Measurements from ENCODE around the gene OR2M4. TPM values are rescaled to one million over a fixed set of nuclear protein-coding genes. Genes with fewer than 3 reads are reported as not detected.

The OR2M4 gene
- total and polyA plus RNA-seq, 10 of the 15 experiments (the other 5 are each of a cell fraction or from before 2014, with no cell fraction given) = not detected

GRCh38 chr1:248187363-248187762 lies 43.9 kb upstream of the OR2M4 start:
- DNase-seq (ENCODE audit: low read depth, low spot score) (no peak), FAIRE-seq (no peak), ATAC-seq (no peak)
- H3K27me3 ChIP-seq (replicated peaks in 1 of 2; ENCODE audit: control insufficient read depth in 2 of 2, insufficient read depth in 2 of 2, low read length in 1 of 2) = no peaks in the 10 kb centered on the region
- H3K4me1 ChIP-seq (ENCODE audit: control insufficient read depth, insufficient read depth, low read length) = no peaks in the 10 kb centered on the region
- no peaks in the 10 kb centered on the region for H3K36me3 ChIP-seq (ENCODE audit: control insufficient read depth in 2 of 2, insufficient read depth in 2 of 2, low read length in 1 of 2)
- intact Hi-C loops (cut with micrococcal nuclease; ENCODE audit: unreplicated experiment) = no loop called here
- H3K4me2 ChIP-seq (ENCODE audit: control insufficient read depth, insufficient read depth) = no peak overlapping the region
- RAD21 ChIA-PET (ENCODE audit: unreplicated experiment) = no interaction called here
- SMC1A ChIA-PET (ENCODE audit: uncharacterized antibody, unreplicated experiment) = no interaction called here
- no peak overlapping the region for H3K27ac ChIP-seq (ENCODE audit: control insufficient read depth, insufficient read depth)
- BruUV-seq (replicated peaks) = no TSS peak
- no peak overlapping the region for H3K9ac ChIP-seq (ENCODE audit: control insufficient read depth, insufficient read depth, low read length)
- WGBS (ENCODE audit: insufficient coverage, insufficient replicate concordance, low lambda C conversion rate, missing lambda C conversion rate) = 11% methylated on average over 3 of the region's 3 CpGs
- H3K9me3 ChIP-seq (replicated peaks; ENCODE audit: control insufficient read depth, insufficient read depth, low read length) = no peaks in the 10 kb centered on the region
- H3K4me3 ChIP-seq = no peak overlapping the region
- H3K79me2 ChIP-seq (ENCODE audit: control insufficient read depth, insufficient read depth, low read length) = no peaks in the 10 kb centered on the region
- POLR2A ChIA-PET = no interaction called here
- no peak for TF ChIP-seq RBBP5 (conservative IDR thresholded peaks at IDR 0.05)
- TF ChIP-seq REST (IDR thresholded peaks at IDR 0.05; ENCODE audit: low read depth, low read length) = no peak
- TF ChIP-seq YY1 (IDR thresholded peaks at IDR 0.05; ENCODE audit: low read depth, low read length) = no peak
- no peak for TF ChIP-seq USF2 (IDR thresholded peaks at IDR 0.05; ENCODE audit: borderline replicate concordance, low read depth, low read length)
- no peak for TF ChIP-seq CHD4 (IDR thresholded peaks at IDR 0.05)
- TF ChIP-seq JUND (IDR thresholded peaks at IDR 0.05; ENCODE audit: low read depth, low read length) = no peak
- TF ChIP-seq EGR1 (IDR thresholded peaks at IDR 0.05; ENCODE audit: borderline replicate concordance in 1 of 2, low read depth in 2 of 2, low read length in 2 of 2) = no peak
- TF ChIP-seq TCF3 (IDR thresholded peaks at IDR 0.05; ENCODE audit: borderline replicate concordance, insufficient read depth, low read depth, low read length) = no peak
- TF ChIP-seq RCOR1 (conservative IDR thresholded peaks at IDR 0.05; ENCODE audit: low read depth, low read length) = no peak
- no peak for TF ChIP-seq PBX3 (IDR thresholded peaks at IDR 0.05; ENCODE audit: insufficient replicate concordance, low read depth, low read length)
- TF ChIP-seq BMI1 (IDR thresholded peaks at IDR 0.05; ENCODE audit: borderline replicate concordance) = no peak
- TF ChIP-seq MEF2B (IDR thresholded peaks at IDR 0.05; ENCODE audit: partially characterized antibody, poor library complexity, severe bottlenecking) = no peak
- no peak for TF ChIP-seq SREBF2 (IDR thresholded peaks at IDR 0.05; ENCODE audit: low read length)
- no peak for TF ChIP-seq CREB1 (IDR thresholded peaks at IDR 0.05; ENCODE audit: low read depth)
- TF ChIP-seq KAT2A (conservative IDR thresholded peaks at IDR 0.05; ENCODE audit: control insufficient read depth, low read depth, low read length) = no peak
- in situ Hi-C loops (cut with MboI) = no loop called here
- CTCF ChIA-PET = no interaction called here
- H2AFZ ChIP-seq (ENCODE audit: control insufficient read depth, low read depth, low read length) = no peak overlapping the region
- H4K20me1 ChIP-seq (ENCODE audit: control insufficient read depth, insufficient read depth) = no peaks in the 10 kb centered on the region
